CD4-positive, alpha-beta T cell treated with Interferon gamma for 1 hour (primary cell): ENCODE measurements around the gene NELFB.

Experiments used
- DNase-seq: peaks from one replicate; pipeline ENCODE4 v3.0.0-alpha.2; 2020

Gene NELFB

DNA sequence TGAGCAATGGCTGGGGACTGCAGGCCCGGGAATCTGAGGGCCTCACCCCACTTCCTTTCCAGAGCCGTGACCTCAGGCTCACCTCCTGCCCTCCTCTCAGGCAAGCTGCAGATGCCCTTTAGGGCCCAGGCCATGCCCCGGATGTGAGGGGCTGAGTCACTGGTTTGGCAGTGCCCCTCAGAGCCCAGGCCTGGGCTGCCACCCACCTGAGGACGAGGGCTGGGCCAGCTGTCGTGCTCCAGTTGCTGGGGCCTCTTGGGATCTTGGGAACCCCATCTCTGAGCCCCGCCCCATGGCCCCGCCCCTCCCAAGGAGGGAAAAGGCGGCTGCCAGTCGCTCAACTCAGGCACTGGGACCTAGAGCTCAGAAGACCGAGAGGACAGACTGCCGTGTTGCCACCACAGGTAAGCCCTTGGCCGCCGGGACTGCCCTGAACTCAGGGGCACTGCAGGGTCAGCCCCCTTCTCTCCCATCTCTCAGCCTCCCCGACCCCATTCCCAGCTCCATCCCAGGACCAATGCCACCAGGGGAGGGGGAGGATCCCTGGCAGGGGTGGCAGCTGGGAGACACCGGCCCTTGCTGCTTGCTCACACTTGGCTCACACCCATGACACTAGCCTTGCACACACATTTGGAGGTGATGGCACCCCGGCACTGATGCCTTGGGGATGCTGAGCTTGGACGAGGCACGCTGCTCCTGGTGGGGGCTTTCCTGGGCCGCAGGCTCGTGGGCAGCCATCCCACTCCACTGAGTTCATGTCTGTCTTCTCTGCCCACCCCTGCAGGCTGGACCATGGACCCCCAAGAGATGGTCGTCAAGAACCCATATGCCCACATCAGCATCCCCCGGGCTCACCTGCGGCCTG lies 30.1 kb upstream of the NELFB start, which contains the start of gene CYSRT1:
Gene CYSRT1, plus strand, starts transcription at position 345 of the 865 bp plus-strand sequence. Its CDS starts 448 bp downstream, at position 793.
- no peak for DNase-seq

- DNase-seq = no peak
Measured at GRCh38 chr9:137225699-137226331, 29.3 kb upstream of the NELFB start.

- no peak for DNase-seq
Measured at GRCh38 chr9:137226338-137227053, 28.6 kb upstream of the NELFB start.

DNA sequence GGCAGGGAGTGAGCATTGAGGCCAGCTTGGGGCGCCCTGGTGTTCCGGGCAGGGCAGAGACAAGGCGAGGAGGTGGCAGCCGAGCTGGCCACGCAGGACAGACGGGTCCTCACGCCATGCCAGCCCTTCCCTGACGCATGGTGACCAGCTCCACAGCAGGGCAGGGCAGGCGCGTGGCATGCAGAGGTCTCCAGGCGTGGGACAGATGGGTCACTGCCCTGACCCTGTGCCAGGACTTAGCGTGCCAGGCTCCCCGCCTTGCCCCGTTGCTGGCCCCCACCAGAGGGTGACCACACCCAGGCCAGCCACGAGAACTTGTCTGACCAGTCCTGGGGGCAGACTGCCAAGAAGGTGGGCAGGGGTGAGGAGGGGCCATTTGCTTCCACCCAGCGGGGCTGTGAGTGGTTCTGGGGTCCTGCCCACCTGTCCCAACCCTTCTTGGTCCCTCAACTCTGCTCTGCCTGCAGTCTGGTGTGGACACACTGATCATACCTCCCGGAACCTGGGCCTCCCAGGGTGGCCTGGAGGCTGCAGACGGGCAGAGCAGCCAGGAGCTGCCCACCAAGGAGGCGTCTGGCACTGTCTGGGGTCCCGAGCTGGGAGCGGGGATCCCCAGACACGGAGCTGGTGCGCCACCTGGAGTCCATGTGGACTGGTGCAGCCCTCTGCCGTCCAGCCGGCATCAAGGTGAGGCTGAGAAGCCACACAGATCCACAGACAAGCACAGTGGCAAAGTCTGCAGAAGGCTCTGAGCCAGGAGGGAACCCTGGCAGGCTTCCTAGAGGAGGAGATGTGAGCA lies 27.9 kb upstream of the NELFB start, which contains the start of gene RNF224:
Gene RNF224, plus strand, starts transcription at position 449 of the 799 bp plus-strand sequence. CDS start 834 bp downstream, outside the sequence.
- DNase-seq = peak; percentile 79

DNA sequence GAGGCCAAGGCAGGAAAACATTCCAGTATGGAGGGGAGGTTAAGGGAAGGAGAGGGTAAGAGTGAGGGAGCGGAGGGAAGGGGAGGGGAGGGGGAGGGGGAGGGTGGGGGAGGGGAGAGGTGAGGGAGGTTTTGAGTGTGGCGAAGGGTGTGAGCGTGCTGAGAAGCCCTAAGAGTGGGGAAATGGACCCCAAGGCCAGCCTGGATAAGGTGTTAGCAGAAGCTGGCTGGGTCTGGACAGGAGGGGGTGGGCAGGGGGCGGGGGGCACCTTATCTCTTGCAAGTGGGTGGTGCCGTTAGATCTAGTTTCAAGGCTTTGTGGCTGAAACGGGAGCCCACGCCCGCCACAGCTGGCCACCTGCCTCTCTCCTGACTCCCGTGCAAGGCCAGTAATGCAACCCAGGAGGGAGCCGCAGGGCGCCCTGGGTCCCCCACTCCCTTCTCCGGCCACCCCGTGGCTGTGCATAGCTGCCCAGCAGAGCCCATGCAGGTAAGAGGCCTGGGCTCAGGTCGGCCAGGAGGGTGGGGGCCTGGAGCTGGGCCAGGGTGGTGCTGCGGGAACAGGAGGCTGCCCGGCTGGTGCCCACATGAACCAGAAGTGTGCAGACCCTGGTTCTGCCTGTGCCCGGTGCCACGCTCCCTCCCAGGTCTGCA lies 27.1 kb upstream of the NELFB start:
- DNase-seq = no peak

- DNase-seq = no peak
Measured at GRCh38 chr9:137228506-137228967, 26.6 kb upstream of the NELFB start.

DNA sequence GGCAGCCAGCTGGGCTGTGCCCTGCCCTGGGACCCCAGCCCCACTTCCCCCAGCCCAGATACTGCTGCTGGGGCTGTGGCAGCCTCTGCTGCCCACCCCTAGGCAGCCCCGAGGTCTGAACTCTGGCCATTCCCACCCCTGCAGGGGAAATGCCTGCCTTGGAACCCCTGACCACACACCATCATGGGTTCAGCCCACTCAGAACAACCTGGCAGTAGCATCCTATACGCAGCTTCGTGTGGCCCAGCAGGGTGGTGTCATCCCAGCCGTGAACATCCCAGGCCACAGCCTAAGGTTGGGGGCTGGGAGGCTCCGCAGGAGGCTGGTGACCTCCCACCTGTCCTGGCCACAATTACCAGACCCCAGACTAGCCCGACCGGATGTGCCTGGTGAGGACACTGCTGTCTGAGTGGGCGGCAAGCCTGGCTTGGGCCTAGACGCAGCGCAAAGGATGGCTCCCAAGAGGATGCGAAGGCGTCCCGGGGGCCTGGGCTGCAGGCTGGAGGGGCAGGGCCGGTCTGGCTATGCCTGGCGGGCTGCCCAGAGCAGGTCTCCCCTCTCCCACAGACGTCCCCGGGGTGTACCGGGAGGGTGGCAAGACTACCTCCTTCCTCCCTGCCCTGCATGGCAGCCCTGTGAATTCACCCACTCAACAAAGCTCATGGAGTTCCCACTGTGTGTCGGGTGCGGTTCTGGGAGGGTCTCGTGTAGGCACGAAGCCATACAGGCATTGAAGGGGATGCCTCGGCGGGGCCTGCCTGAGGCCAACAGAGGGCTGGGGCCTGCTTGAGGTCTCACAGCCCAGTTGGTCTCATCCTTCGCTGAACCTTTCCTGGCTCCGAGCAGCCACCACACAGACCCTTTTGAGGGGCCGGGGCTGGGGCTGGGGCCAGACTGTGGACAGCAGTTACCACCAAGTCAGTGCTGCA lies 25.9 kb upstream of the NELFB start:
- no peak for DNase-seq

- no peak for DNase-seq
Measured at GRCh38 chr9:137229903-137230704, 25.0 kb upstream of the NELFB start.

DNA sequence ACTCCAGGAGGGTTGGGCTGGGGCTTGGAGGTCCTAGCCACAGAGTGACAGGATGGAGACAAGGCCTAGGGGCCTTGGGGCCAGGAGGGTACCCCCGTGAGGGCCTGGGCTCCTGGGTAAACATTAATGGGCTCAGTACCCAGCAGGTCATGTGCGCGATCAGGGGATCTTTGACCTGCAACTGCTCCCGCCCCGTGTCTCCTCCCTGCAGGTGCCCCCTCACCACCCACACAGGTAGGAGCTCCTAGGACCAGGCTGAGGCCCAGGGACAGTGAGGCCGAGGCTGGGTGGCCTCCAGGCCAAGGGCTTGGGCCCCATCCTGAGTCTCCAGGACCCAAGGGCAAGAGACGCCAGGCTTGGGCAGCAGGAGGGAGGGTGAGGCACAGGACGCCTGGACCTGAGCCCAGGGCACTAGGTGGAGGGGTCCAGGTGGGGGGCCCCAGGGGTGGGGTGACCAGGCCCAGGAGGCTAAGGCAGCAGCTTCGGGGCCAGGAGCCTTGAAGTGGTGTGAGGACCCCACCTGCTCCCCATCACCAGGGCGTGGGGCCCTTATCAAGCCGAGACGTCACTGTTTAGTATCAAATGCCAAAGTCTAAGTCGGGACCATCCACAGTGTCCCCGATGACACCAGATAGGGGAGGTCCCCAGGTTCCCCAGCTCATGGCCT lies 24.3 kb upstream of the NELFB start, which contains the start of gene SLC34A3:
Gene SLC34A3, plus strand, starts transcription at position 197 of the 667 bp plus-strand sequence. CDS start 802 bp downstream, outside the sequence.
- no peak for DNase-seq

- no peak for DNase-seq
Measured at GRCh38 chr9:137231372-137232039, 23.6 kb upstream of the NELFB start.

- no peak for DNase-seq
Measured at GRCh38 chr9:137232101-137232500, 23.0 kb upstream of the NELFB start.

- DNase-seq = no peak
Measured at GRCh38 chr9:137232510-137232909, 22.6 kb upstream of the NELFB start.

DNA sequence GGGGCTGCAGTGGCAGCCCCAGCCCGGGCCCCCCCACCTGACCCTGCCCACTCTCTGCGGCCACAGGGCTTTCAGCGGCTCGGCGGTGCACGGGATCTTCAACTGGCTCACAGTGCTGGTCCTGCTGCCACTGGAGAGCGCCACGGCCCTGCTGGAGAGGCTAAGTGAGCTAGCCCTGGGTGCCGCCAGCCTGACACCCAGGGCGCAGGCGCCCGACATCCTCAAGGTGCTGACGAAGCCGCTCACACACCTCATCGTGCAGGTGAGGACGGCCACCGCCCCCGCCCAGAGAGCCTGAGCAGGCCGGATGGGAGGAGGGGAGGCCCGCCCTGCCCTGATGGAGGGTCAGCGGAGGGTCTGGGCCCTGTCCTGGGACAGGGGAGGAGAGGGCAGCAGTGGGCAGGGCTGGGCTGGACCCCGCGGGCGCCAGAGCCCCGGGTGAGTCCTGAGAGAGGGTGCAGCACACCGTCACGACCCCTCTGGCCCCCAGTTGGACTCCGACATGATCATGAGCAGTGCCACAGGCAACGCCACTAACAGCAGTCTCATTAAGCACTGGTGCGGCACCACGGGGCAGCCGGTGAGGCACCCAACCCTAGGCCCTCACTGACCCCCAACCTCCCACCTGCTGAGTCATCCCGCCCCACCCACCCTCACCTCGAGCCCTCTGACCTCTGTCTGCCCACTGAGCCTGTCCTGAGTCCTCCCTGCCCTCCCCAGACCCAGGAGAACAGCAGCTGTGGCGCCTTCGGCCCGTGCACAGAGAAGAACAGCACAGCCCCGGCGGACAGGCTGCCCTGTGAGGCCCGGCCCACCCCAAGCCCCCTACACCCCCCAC lies 21.8 kb upstream of the NELFB start:
- no peak for DNase-seq

DNA sequence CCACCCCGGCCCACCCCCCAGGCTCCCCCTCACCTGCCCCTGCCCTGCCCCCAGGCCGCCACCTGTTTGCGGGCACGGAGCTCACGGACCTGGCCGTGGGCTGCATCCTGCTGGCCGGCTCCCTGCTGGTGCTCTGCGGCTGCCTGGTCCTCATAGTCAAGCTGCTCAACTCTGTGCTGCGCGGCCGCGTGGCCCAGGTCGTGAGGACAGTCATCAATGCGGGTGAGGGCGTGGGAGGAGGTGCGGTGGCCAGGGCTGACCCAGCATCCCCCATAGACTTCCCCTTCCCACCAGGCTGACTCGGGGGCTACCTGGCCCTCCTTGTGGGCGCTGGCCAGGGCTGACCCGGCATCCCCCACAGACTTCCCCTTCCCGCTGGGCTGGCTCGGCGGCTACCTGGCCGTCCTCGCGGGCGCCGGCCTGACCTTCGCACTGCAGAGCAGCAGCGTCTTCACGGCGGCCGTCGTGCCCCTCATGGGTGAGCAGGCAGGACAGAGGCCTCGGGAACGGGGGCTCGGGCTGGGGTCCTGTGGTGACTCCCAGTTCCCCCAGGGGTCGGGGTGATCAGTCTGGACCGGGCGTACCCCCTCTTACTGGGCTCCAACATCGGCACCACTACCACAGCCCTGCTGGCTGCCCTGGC lies 21.0 kb upstream of the NELFB start:
- DNase-seq = no peak

DNA sequence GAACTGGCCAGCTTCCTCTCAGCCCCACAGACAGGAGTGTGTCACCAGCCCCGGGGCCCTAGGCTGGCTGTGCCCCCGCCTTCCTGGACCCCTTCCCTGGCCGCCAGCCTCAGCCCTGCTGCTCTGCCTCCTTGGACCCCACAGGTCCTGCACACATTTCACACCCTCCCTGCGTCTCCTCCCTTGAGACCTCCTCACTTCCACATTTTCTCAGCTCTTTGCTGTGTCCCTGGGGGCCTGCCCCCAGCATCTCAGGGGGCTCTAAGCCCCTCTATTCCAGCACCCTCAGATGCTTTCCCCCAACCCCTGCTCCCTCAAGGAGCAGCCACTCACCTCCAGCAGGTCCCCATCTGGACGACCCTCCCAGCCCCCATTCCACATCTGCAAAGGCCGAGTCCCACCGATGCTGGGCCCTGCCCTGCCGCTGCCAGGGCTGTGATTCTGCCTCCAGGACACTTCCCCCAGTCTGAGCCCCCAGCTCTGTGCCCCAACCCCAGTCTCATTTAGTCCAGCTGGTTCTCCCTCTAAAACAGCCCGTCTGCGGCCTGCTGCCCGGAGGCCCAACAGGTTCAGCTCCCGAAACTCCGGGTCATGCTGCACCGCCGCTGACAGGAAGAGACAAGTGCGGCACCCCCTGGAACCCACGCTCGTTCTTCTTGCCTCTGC lies 20.2 kb upstream of the NELFB start:
- DNase-seq = no peak
